ENCODE data around the gene CFHR5.
"Not testable (repeated sequence)": the region's sequence is repeated elsewhere in the genome, so short reads cannot be mapped to it uniquely, and the experiment has no call there.

CFHR5 gene

DNA sequence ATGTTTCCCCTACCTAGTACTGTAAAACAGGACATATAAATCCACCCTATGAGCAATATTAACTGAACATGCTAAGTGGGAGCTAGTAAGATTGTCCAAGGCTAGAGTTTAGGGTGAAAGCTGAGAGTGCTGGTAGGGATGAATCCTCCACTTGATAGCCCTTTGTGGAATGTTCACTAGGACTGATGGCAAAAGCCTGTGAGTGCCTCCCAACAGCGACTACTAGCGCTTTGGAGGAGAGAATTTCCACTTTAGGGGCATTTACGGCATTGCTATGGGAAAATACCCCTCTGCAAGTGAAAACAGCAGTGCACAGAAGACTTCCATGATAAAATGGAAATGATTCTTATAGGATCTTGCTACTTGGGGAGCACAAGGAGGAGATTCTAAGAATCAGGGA lies 35.9 kb downstream of the CFHR5 start:
- Histone ChIP-seq H3K27ac (no peak overlapping the region), H3K4me3 (no peak overlapping the region), H4K20me1 (no peaks in the 10 kb centered on the region), H3K9ac (no peak overlapping the region), H3K4me2 (no peak overlapping the region), H3K4me1 (no peaks in the 10 kb centered on the region), H3K27me3 (no peaks in the 10 kb centered on the region), H3K36me3 (no peaks in the 10 kb centered on the region), H3K9me3 (replicated peaks in 1 of 11) (peaks cover 0 to 7% (median 5%) of the 10 kb centered on the region in 11 experiments; a peak in 9 of 22 replicates)
- TF ChIP-seq Cebpa-rat (IDR thresholded peaks at IDR 0.05) = no peak

DNA sequence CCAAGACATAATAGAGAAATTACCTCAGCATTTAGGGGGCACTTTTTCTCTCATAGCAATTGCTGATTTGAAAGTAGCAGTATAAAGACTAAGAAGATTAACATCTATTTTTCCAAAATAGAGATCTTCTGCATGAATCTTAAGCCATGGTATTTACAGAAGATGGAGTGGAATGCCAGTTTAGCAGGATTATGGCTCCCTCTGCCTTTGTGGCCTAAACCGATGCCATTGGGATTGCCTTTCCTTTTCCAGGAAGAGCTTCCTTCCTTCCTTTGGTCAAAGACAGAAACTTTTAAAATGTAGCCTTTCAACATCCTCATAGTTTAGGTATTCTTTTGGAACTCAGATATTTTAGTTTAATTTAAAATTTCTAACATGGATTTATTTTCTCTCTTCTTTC lies 39.4 kb downstream of the CFHR5 start:
- Histone ChIP-seq H3K9ac (no peak overlapping the region), H3K4me1 (peaks cover 0 to 3% (median 2%) of the 10 kb centered on the region in 10 experiments; a peak in 9 of 20 replicates), H3K27ac (no peak overlapping the region), H3K36me3 (no peaks in the 10 kb centered on the region), H3K27me3 (no peaks in the 10 kb centered on the region), H4K20me1 (no peaks in the 10 kb centered on the region), H3K4me2 (no peak overlapping the region), H3K9me3 (replicated peaks in 1 of 11) (peaks cover 0 to 2% (median 1%) of the 10 kb centered on the region in 11 experiments; a peak in 9 of 22 replicates), H3K4me3 (no peak overlapping the region)
- TF ChIP-seq Cebpa-rat (IDR thresholded peaks at IDR 0.05) = no peak

DNA sequence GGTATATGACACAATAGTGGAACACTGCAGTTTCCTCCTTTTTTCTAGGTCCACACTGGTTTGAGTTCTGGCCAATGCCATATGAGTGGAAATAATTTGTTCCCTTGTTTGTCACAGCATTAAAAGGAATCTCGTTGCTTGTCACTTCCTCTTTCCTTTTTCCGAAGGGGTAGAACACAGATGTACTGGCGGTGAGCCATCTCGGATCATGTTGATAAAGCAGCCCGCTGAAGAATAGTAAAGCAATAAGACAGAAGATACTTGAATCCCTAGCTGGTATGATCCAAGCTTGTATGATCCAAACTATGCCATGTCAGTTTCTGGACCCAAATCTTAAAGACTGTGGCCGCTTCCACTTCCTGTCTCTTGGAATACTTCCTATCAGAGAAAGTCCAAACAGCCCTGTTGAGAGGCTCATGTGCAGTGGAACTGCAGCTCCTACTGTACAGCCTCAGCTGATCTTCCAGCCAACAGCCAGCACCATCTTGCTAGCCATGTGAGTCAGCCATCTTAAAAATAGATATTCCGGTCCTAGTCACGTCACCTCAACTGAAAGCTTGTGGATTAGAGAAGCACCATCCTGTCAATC lies 40.3 kb downstream of the CFHR5 start:
- Histone ChIP-seq H3K27ac (no peak overlapping the region), H4K20me1 (no peaks in the 10 kb centered on the region), H3K9me3 (replicated peaks in 1 of 11) (no peaks in the 10 kb centered on the region), H3K4me1 (peaks cover 0 to 9% (median 7%) of the 10 kb centered on the region in 10 experiments; a peak in 10 of 20 replicates), H3K4me2 (no peak overlapping the region), H3K27me3 (no peaks in the 10 kb centered on the region), H3K9ac (no peak overlapping the region), H3K36me3 (no peaks in the 10 kb centered on the region), H3K4me3 (no peak overlapping the region)
- TF ChIP-seq Cebpa-rat (IDR thresholded peaks at IDR 0.05) = no peak

DNA sequence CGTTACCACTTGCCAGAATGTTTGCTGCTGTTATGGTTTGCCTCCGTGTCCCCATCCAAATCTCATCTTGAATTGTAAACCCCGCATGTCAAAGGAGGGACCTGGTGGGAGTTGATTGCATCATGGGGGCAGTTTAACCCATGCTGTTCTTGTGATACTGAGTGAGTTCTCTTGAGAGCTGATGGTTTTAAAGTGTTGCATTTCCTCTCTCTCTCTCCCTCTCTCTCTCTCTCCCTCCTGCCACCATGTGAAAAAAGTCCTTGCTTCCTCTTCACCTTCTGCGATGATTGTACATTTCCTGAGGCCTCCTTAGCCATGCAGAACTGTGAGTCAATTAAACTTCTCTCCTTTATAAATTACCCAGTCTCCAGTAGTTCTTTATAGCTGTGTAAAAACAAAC lies 44.4 kb downstream of the CFHR5 start:
- Histone ChIP-seq H3K36me3 (no peaks in the 10 kb centered on the region), H3K27me3 (no peaks in the 10 kb centered on the region), H3K4me3 (no peak overlapping the region), H3K9ac (no peak overlapping the region), H3K4me2 (peak overlapping the region in 7 of 11 experiments; percentile 19 to 41 (median 28); a peak in 9 of 22 replicates), H3K4me1 (peaks cover 0 to 9% (median 7%) of the 10 kb centered on the region in 10 experiments; a peak in 10 of 20 replicates), H4K20me1 (no peaks in the 10 kb centered on the region), H3K27ac (no peak overlapping the region), H3K9me3 (replicated peaks in 1 of 11) (no peaks in the 10 kb centered on the region)
- TF ChIP-seq Cebpa-rat (IDR thresholded peaks at IDR 0.05) = peak in 1 of 11 experiments; percentile 34; a peak in 1 of 22 replicates

DNA sequence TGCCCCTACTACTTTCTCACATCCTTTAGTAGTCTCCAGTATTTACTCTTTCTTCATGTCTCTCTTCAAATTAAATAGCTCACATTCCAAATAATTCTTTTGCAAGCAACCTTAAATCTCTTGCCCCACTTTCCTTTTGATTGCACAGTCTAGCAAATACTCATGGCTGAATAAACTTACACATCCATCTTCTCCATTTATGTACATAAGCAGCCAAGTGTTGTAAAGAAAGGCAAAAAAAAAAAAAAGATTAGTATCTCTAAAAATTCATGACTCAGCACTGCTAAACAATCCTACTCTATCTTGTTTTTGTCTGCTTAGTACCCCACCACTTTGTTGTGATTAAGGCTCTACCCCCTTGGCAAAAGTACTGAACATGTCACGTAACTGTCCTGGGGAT lies 47.1 kb downstream of the CFHR5 start:
- no peak overlapping the region for H3K27ac ChIP-seq

DNA sequence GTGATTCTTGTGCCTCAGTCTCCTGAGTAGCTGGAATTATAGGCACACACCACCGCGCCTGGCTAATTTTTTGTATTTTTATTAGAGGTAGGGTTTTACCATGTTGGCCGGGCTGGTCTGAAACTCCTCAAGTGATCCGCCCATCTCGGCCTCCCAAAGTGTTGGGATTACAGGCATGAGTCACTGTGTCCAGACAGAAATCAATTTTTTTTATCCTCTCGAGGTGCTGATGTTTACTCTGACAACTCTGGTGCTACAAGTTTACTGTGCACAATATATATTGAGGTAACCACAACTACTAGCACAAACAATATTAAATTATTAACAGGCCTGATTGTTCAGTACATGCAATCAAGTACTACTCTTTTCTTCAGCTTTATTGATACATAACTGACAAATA lies 50.0 kb downstream of the CFHR5 start:
- no peak overlapping the region for H3K4me3 ChIP-seq
- no peak overlapping the region for H3K27ac ChIP-seq
- TF ChIP-seq Cebpa-rat (IDR thresholded peaks at IDR 0.05) = no peak
- H3K4me1 ChIP-seq = 0 out of 20 replicates have a peak, but pooled peaks cover 0 to under 1% (median 0%) of the 10 kb centered on the region in 10 experiments
- H4K20me1 ChIP-seq = no peaks in the 10 kb centered on the region
- no peaks in the 10 kb centered on the region for H3K27me3 ChIP-seq
- H3K36me3 ChIP-seq = no peaks in the 10 kb centered on the region
- no peaks in the 10 kb centered on the region for H3K9me3 ChIP-seq (replicated peaks in 1 of 11)
- H3K4me2 ChIP-seq = no peak overlapping the region
- no peak overlapping the region for H3K9ac ChIP-seq

More for the DNA sequence above, 47.1 kb downstream of the CFHR5 start:
- Histone ChIP-seq H4K20me1 (no peaks in the 10 kb centered on the region), H3K27me3 (no peaks in the 10 kb centered on the region), H3K4me1 (peaks cover 0 to 9% (median 7%) of the 10 kb centered on the region in 10 experiments; a peak in 10 of 20 replicates), H3K4me3 (no peak overlapping the region), H3K36me3 (no peaks in the 10 kb centered on the region), H3K9ac (no peak overlapping the region), H3K9me3 (replicated peaks in 1 of 11) (no peaks in the 10 kb centered on the region), H3K4me2 (no peak overlapping the region)
- no peak for TF ChIP-seq Cebpa-rat (IDR thresholded peaks at IDR 0.05)

DNA sequence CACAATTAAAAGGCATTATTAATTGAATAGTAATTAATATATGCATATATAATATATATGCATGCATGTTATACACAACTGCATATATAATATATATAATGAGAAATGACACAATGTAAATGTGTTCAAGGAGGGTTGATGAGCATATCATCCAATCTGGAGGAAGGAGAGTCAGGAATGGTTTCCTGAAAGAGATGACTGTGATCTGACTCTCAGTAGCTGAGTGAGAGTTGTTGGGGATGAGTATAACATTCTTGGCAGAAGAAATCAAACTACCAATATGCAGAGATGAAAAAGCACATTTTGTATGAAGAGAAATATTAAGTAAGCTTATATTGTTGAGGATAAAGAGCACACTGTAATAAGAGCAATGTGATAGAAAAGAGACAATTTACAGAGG lies 52.4 kb downstream of the CFHR5 start:
- Histone ChIP-seq H3K36me3 (no peaks in the 10 kb centered on the region), H3K4me3 (no peak overlapping the region), H3K27ac (no peak overlapping the region), H3K9me3 (replicated peaks in 1 of 11) (no peaks in the 10 kb centered on the region), H3K4me2 (no peak overlapping the region), H3K27me3 (no peaks in the 10 kb centered on the region), H3K4me1 (no peaks in the 10 kb centered on the region), H3K9ac (no peak overlapping the region), H4K20me1 (no peaks in the 10 kb centered on the region)
- TF ChIP-seq Cebpa-rat (IDR thresholded peaks at IDR 0.05) = no peak

DNA sequence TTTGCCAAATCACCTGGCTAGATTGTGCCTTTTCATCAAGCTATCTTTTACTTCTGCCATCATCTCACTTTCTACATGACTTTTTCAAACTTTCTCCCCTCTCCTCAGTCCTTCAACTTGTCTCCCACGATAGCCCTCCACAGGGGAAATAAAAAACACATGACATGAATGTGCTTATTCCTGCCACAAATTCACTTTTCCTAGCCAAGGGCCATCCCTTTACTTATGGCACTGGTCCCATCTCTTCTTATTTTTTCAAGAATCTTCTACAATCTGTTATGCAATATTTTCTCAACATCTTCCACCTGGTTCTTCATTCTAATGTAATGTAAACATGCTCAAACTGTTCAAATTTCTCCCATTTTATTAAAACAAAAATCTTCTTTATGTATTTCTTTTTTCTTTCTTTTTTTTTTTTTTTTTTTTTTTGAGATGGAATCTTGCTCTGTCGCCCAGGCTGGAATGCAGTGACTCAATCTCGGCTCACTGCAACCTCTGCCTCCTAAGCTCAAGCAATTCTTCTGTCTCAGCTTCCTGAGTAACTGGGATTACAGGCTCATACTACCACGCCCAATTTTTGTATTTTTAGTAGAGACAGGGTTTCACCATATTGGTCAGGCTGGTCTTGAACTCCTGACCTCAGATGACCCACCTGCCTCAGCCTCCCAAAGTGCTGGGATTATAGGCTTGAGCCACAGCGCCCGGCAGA lies 57.4 kb downstream of the CFHR5 start:
- H3K4me3 ChIP-seq, H3K4me2 ChIP-seq, H3K27ac ChIP-seq: not testable (repeated sequence)

DNA sequence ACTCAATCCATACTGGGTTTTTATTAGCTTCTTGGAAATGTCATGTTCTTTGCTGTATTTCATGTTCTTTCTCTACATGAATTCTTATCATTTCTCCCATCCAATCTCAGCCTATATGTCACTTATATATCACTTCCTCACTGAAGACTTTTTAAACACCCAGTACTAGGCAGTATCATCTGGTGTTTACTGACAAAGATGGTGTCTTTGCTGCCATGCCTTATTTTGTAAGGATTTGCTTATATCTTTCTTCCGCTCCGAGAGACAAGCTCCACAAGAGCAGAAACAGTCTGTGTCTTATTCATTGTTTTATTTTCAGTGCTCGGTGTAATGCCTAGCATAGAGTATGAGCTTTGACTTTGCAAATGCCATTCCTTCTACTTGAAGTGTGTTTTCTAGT lies 59.5 kb downstream of the CFHR5 start:
- Histone ChIP-seq H3K36me3 (no peaks in the 10 kb centered on the region), H3K9ac (no peak overlapping the region), H4K20me1 (no peaks in the 10 kb centered on the region), H3K4me3 (no peak overlapping the region), H3K27ac (no peak overlapping the region), H3K27me3 (no peaks in the 10 kb centered on the region), H3K9me3 (replicated peaks in 1 of 11) (no peaks in the 10 kb centered on the region), H3K4me2 (no peak overlapping the region), H3K4me1 (no peaks in the 10 kb centered on the region)
- no peak for TF ChIP-seq Cebpa-rat (IDR thresholded peaks at IDR 0.05)

More for the DNA sequence above, 57.4 kb downstream of the CFHR5 start:
- H3K9ac ChIP-seq; H3K36me3 ChIP-seq; H3K9me3 ChIP-seq (replicated peaks in 1 of 11); H3K4me1 ChIP-seq; H4K20me1 ChIP-seq; H3K27me3 ChIP-seq: not testable (repeated sequence)

Data from BLaER1 treated with 17β-estradiol and CSF1 and Interleukin-3, amounts not matched to agents 10 nM and 100 nM (cell line).